ENCODE measurements around the gene CALU. TPM values are rescaled to one million over a fixed set of nuclear protein-coding genes. Genes with fewer than 3 reads are reported as not detected.

CALU gene
- total and polyA plus RNA-seq, 8 donors = 10.1 to 270 (median 47.7) TPM

GRCh38 chr7:128788446-128789412 lies 49.6 kb downstream of the CALU start:
- no peaks in the 10 kb centered on the region for H3K36me3 ChIP-seq
- intact Hi-C loops (cut with DNase I; ENCODE audit: low total_unique reads) = no loop called here
- DNase-seq = no peak
- H3K4me3 ChIP-seq = no peak overlapping the region
- WGBS, 5 donors = 65 to 77% (median 73%) methylated on average over 9 of the region's 9 CpGs
- H3K9me3 ChIP-seq = no peaks in the 10 kb centered on the region
- no peak overlapping the region for H3K27ac ChIP-seq
- no peak for TF ChIP-seq POLR2A (IDR thresholded peaks at IDR 0.05)
- TF ChIP-seq POLR2AphosphoS5 (IDR thresholded peaks at IDR 0.05) = no peak
- no peak for TF ChIP-seq EP300 (IDR thresholded peaks at IDR 0.05)
- TF ChIP-seq CTCF (IDR thresholded peaks at IDR 0.05) = no peak
- H3K27me3 ChIP-seq = peaks cover 0 to 12% (median 0%) of the 10 kb centered on the region in 3 donors
- peaks cover 14 to 32% (median 23%) of the 10 kb centered on the region in 4 donors for H3K4me1 ChIP-seq

GRCh38 chr7:128790315-128791041 lies 51.3 kb downstream of the CALU start:
- Histone ChIP-seq H3K27ac (peak overlapping the region in 4 of 5 donors; percentile 71 to 85 (median 75)), H3K4me3 (peak overlapping the region; percentile 84 to 92 (median 88)), H3K36me3 (peaks cover 0 to 8% (median 0%) of the 10 kb centered on the region in 4 donors), H3K4me1 (peaks cover 14 to 30% (median 22%) of the 10 kb centered on the region in 4 donors), H3K9me3 (no peaks in the 10 kb centered on the region), H3K27me3 (peaks cover 0 to 12% (median 0%) of the 10 kb centered on the region in 3 donors)
- peak in 1 of 2 donors; percentile 63 for DNase-seq
- no peak for TF ChIP-seq POLR2A (IDR thresholded peaks at IDR 0.05)
- no peak for TF ChIP-seq POLR2AphosphoS5 (IDR thresholded peaks at IDR 0.05)
- intact Hi-C loops (cut with DNase I; ENCODE audit: low total_unique reads) = no loop called here
- 18 to 34% (median 23%) methylated on average over 24 to 45 of the region's 45 CpGs for WGBS, 5 donors

- TF ChIP-seq CTCF (IDR thresholded peaks at IDR 0.05) (no peak), POLR2AphosphoS5 (IDR thresholded peaks at IDR 0.05) (peak; percentile 12 to 42 (median 18))
- Histone ChIP-seq H3K9me3 (no peaks in the 10 kb centered on the region), H3K4me3 (peak within 1 kb of the TSS; percentile 84 to 92 (median 88)), H3K36me3 (peaks cover 0 to 8% (median 0%) of the 10 kb centered on the region in 4 donors), H3K27ac (peak within 1 kb of the TSS; percentile 16 to 85 (median 73)), H3K27me3 (peaks cover 0 to 12% (median 0%) of the 10 kb centered on the region in 3 donors), H3K4me1 (peaks cover 14 to 30% (median 22%) of the 10 kb centered on the region in 4 donors)
- intact Hi-C loops (cut with DNase I; ENCODE audit: low total_unique reads) = no loop called here
- 0 to 1% (median 1%) methylated on average over 41 to 76 of the region's 80 CpGs for WGBS, 5 donors
- peak; percentile 83 to 89 for DNase-seq
These were observed 52.2 kb downstream of the CALU start, which contains the start of gene CCDC136 for GRCh38 chr7:128791121-128791971. TSS of gene CCDC136 (plus strand) at chr7:128791968. CDS start at chr7:128792412, 444 bp downstream.

GRCh38 chr7:128791972-128792327 lies 52.8 kb downstream of the CALU start:
- TF ChIP-seq POLR2A (IDR thresholded peaks at IDR 0.05) (no peak), EP300 (IDR thresholded peaks at IDR 0.05) (no peak), POLR2AphosphoS5 (IDR thresholded peaks at IDR 0.05) (no peak), CTCF (IDR thresholded peaks at IDR 0.05) (no peak)
- peaks cover 0 to 8% (median 0%) of the 10 kb centered on the region in 4 donors for H3K36me3 ChIP-seq
- intact Hi-C loops (cut with DNase I; ENCODE audit: low total_unique reads) = no loop called here

More at GRCh38 chr7:128791972-128792327, 52.8 kb downstream of the CALU start:
- no peaks in the 10 kb centered on the region for H3K9me3 ChIP-seq
- peak overlapping the region in 2 of 5 donors; percentile 73 to 85 for H3K27ac ChIP-seq
- peaks cover 0 to 12% (median 0%) of the 10 kb centered on the region in 3 donors for H3K27me3 ChIP-seq
- H3K4me1 ChIP-seq = peaks cover 14 to 30% (median 22%) of the 10 kb centered on the region in 4 donors
- peak overlapping the region; percentile 84 to 92 (median 88) for H3K4me3 ChIP-seq
- DNase-seq = no peak
- 12 to 25% (median 15%) methylated on average over 7 to 9 of the region's 9 CpGs for WGBS, 5 donors

Data from stomach (tissue), 9 donors.